PC-3 (cell line): ENCODE data around the gene KCNK10.

ENCODE experiments used
- CTCF ChIP-seq: fragments of 300-600 bp; sonication (generic); conservative IDR thresholded peaks from 2 replicates; pipeline ENCODE4 v1.5.1; 2017; ENCODE audit warnings: antibody characterized with exemption, low read depth, mild to moderate bottlenecking, low read length
- EZH2 ChIP-seq: fragments of 300-600 bp; sonication (generic); IDR thresholded peaks from one replicate; pipeline ENCODE4 v1.6.1; 2017; ENCODE audit warnings: antibody characterized with exemption, mild to moderate bottlenecking, low read length; ENCODE audit not compliant: unreplicated experiment
- EZH2phosphoT487 ChIP-seq: fragments of 300-600 bp; sonication (generic); IDR thresholded peaks from 2 replicates; pipeline ENCODE4 v1.6.1; 2018; ENCODE audit warnings: mild to moderate bottlenecking, antibody characterized with exemption, low read length, borderline replicate concordance

DNA sequence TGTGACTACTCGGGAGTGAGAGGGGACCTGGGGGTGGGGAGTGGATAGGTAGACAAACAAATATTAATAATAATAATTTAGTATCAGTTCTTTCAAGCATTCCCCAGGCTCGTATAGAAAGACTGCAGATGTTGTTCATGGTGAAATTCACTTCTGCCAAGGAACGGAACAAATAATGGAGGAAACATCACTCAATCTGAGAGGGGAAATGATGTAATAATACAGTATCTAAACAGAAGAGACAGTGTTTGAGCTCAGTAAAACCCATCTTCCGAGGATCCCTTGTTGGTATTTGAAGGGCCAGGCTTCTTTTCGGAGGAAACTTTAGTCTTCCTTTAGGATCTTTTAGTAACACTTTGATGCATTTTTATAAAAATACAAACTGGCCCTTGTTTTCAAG is 114.2 kb downstream of the KCNK10 start:
- TF ChIP-seq EZH2, result no peak
- no peak for TF ChIP-seq CTCF
- no peak for TF ChIP-seq EZH2phosphoT487
